Testis (tissue), 2 donors: ENCODE results near the gene PCED1A.

Source experiments
- CTCF ChIP-seq, 3 experiments: fragments of 450-650 bp in 2 of 3; fragments of 200-600 bp in 1 of 3; sonication (generic) in 1 of 3; IDR thresholded peaks; one replicate each; pipeline ENCODE4 v1.5.1; 2016 to 2019; ENCODE audit warnings: antibody characterized with exemption in 3 of 3, mild to moderate bottlenecking in 2 of 3, moderate library complexity in 1 of 3
- POLR2A ChIP-seq: fragments of 450-650 bp; IDR thresholded peaks from one replicate; pipeline ENCODE4 v1.6.1; 2017; ENCODE audit warnings: antibody characterized with exemption, mild to moderate bottlenecking, moderate library complexity

- TF ChIP-seq CTCF (IDR thresholded peaks at IDR 0.05) (no peak), POLR2A (no peak)
These were observed 39.8 kb downstream of the PCED1A start, which contains the start of gene CPXM1 for GRCh38 chr20:2800521-2801285.
